ENCODE results near the gene PRELID3B. TPM values are rescaled to one million over a fixed set of nuclear protein-coding genes. Genes with fewer than 3 reads are reported as not detected.

PRELID3B gene
- total RNA-seq, 2 donors from 2014 or later, result 20.8 to 29.3 TPM

DNA sequence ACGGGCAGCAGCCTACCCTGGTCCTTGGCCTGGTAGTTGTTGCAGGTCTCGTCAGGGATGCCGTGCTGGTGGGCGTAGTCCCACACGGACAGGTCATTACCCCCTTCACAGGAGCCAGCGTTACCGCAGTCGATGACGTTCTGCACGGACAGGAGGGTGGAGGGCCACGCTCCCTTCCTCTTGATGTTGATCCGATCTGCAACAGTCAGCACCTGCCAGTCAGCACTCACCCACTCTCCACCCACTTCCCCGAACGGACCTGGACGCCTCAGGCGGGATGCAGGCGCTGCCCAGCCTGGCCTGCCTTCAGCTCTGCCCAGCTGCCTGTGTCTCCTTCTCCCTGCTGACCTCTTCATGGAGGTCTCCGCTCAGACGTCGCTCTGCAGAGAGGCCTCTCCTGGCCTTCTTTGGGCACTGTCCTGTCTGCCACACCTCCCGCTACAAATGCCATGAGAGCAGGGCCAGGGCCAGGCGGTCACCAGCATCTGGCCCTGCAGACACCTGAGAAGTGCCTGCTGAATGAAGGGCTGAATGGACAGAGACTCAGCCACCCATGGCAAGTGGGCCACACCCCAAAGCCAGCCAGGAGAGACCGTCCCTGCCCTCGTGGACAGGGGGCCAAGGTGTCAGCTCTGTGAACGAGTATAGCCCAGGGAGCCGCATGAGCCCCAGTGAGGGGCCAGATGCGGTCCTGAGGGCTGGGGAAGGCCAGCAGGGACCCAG, 41.0 kb downstream of the PRELID3B start:
- Histone ChIP-seq H3K27ac (no peak overlapping the region), H3K4me1 (peaks cover 24% of the 10 kb centered on the region), H3K9me3 (no peaks in the 10 kb centered on the region), H3K36me3 (replicated peaks in 1 of 2; ENCODE audit: insufficient read depth in 1 of 2, low read depth in 2 of 2) (peaks cover 0 to 13% of the 10 kb centered on the region in 2 donors), H3K4me3 (no peak overlapping the region), H3K27me3 (no peaks in the 10 kb centered on the region)
- intact Hi-C loops (cut with DNase I), result no loop called here
- WGBS, 2 donors, result 90 to 93% methylated on average over 18 to 27 of the region's 27 CpGs
- TF ChIP-seq, protein P1, sequence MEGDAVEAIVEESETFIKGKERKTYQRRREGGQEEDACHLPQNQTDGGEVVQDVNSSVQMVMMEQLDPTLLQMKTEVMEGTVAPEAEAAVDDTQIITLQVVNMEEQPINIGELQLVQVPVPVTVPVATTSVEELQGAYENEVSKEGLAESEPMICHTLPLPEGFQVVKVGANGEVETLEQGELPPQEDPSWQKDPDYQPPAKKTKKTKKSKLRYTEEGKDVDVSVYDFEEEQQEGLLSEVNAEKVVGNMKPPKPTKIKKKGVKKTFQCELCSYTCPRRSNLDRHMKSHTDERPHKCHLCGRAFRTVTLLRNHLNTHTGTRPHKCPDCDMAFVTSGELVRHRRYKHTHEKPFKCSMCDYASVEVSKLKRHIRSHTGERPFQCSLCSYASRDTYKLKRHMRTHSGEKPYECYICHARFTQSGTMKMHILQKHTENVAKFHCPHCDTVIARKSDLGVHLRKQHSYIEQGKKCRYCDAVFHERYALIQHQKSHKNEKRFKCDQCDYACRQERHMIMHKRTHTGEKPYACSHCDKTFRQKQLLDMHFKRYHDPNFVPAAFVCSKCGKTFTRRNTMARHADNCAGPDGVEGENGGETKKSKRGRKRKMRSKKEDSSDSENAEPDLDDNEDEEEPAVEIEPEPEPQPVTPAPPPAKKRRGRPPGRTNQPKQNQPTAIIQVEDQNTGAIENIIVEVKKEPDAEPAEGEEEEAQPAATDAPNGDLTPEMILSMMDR (IDR thresholded peaks at IDR 0.05), result no peak
- no peak for TF ChIP-seq POLR2A (IDR thresholded peaks at IDR 0.05)
- no peak for DNase-seq
- ATAC-seq, result no peak

DNA sequence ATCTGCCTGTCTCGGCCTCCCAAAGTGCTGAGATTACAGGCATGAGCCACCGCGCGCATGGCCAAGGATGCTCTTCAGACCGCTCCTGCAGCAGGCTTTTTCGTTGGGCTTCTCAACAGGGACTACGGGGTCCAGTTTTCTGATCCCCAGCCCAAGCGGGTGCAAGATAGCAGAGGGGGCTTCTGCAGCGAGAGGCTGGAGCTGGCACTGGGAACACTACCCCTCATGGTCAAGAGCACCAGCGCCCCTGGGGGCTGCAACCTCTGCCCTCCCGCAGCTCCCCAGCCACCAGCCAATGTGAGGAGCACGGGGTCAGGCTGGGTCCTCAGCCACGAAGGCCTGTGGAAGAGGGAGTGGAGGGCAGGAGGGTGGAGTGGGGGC, 41.5 kb downstream of the PRELID3B start:
- intact Hi-C loops (cut with DNase I), result no loop called here
- Histone ChIP-seq H3K4me1 (peaks cover 25% of the 10 kb centered on the region), H3K27me3 (no peaks in the 10 kb centered on the region), H3K9me3 (no peaks in the 10 kb centered on the region), H3K27ac (no peak overlapping the region), H3K4me3 (no peak overlapping the region), H3K36me3 (replicated peaks in 1 of 2; ENCODE audit: insufficient read depth in 1 of 2, low read depth in 2 of 2) (peaks cover 0 to 16% of the 10 kb centered on the region in 2 donors)
- DNase-seq (no peak), ATAC-seq (no peak)
- TF ChIP-seq, protein P1 (IDR thresholded peaks at IDR 0.05), result no peak
- TF ChIP-seq POLR2A (IDR thresholded peaks at IDR 0.05), result no peak
- 89 to 92% methylated on average over 9 to 13 of the region's 13 CpGs for WGBS, 2 donors

DNA sequence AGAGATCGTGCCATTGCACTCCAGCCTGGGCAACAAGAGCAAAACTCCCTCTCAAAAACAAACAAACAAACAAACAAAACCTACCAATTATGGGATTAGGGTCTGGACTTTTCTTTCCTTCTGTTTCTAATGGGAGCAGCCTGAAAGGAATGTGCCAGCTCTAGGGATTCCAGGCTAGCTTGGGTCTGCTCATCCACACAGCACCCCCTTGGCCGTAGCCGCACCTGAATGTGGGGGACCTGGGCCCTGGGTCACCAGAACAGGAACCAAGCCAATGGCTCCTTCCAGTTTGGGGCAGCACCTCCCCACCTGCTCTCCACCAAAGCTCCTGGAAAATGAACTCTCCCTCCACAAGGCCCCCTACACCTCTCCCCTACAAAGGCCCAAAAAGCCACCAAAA, 42.3 kb downstream of the PRELID3B start:
- no peaks in the 10 kb centered on the region for H3K27me3 ChIP-seq
- TF ChIP-seq POLR2A (IDR thresholded peaks at IDR 0.05), result no peak
- TF ChIP-seq, protein P1 (IDR thresholded peaks at IDR 0.05), result no peak

DNA sequence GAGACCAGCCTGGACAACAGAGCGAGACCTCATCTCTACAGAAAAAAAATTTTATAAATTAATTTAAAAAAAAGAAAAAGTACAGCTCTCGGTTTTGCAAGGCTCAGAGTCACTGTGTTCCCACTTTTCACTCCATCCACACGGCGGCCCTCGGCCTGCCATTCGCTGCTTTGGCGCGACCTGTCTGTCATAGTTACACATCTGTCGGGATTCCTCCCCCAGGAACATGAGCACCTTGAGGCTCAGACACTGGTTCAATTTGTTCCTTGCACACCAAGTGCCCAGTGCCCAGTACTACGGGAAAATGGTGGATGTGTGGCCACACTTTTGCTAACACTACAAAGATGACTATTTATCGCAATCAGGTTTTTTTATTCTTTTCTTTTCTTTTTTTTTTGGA, 43.9 kb downstream of the PRELID3B start:
- no peaks in the 10 kb centered on the region for H3K27me3 ChIP-seq
- peaks cover 15% of the 10 kb centered on the region for H3K4me1 ChIP-seq
- TF ChIP-seq POLR2A (IDR thresholded peaks at IDR 0.05), result no peak
- TF ChIP-seq, protein P1 (IDR thresholded peaks at IDR 0.05), result no peak
- DNase-seq (no peak), ATAC-seq (no peak)
- no peak overlapping the region for H3K4me3 ChIP-seq
- WGBS, 2 donors, result 86 to 96% methylated on average over 11 of the region's 11 CpGs
- H3K27ac ChIP-seq, result no peak overlapping the region
- H3K9me3 ChIP-seq, result no peaks in the 10 kb centered on the region
- intact Hi-C loops (cut with DNase I), result no loop called here
- H3K36me3 ChIP-seq (replicated peaks in 1 of 2; ENCODE audit: insufficient read depth in 1 of 2, low read depth in 2 of 2), result peaks cover 0 to 25% of the 10 kb centered on the region in 2 donors

More for the DNA sequence above, 42.3 kb downstream of the PRELID3B start:
- intact Hi-C loops (cut with DNase I), result no loop called here
- H3K4me3 ChIP-seq, result no peak overlapping the region
- no peak for ATAC-seq
- no peak overlapping the region for H3K27ac ChIP-seq
- 62 to 69% methylated on average over 3 of the region's 3 CpGs for WGBS, 2 donors
- DNase-seq, result no peak
- peaks cover 25% of the 10 kb centered on the region for H3K4me1 ChIP-seq
- no peaks in the 10 kb centered on the region for H3K9me3 ChIP-seq
- peaks cover 0 to 18% of the 10 kb centered on the region in 2 donors for H3K36me3 ChIP-seq (replicated peaks in 1 of 2; ENCODE audit: insufficient read depth in 1 of 2, low read depth in 2 of 2)
